ENCODE results near the gene DYNC1H1.

Gene DYNC1H1

GRCh38 chr14:102005336-102005735, 41.0 kb downstream of the DYNC1H1 start:
- no peak for DNase-seq
- Histone ChIP-seq H3K56ac (ENCODE audit: low read length) (no peak overlapping the region), H3K4me1 (ENCODE audit: control insufficient read depth, low read depth, low read length) (no peaks in the 10 kb centered on the region), H4K5ac (ENCODE audit: low read length) (no peak overlapping the region), H4K8ac (ENCODE audit: low read depth, low read length) (no peak overlapping the region), H2BK15ac (replicated peaks; ENCODE audit: low read depth) (no peak overlapping the region), H2BK5ac (ENCODE audit: low read length) (no peak overlapping the region), H3K27ac (ENCODE audit: low read depth, low read length) (no peak overlapping the region), H3K4me3 (ENCODE audit: low read length) (no peak overlapping the region), H3K4ac (ENCODE audit: low read depth, low read length) (no peak overlapping the region), H3K27me3 (ENCODE audit: insufficient read depth, low read length, poor library complexity) (no peaks in the 10 kb centered on the region), H3K36me3 (ENCODE audit: control insufficient read depth, insufficient read depth, low read length) (peaks cover 33% of the 10 kb centered on the region), H2BK120ac (ENCODE audit: low read depth, low read length) (no peak overlapping the region), H3K4me2 (ENCODE audit: low read length) (no peak overlapping the region), H3K9ac (ENCODE audit: low read length) (no peak overlapping the region), H3K23ac (ENCODE audit: low read length) (no peak overlapping the region), H2AK5ac (ENCODE audit: low read length) (no peak overlapping the region), H3K79me2 (ENCODE audit: control insufficient read depth, insufficient read depth, low read length) (no peaks in the 10 kb centered on the region), H3K79me1 (ENCODE audit: low read length) (no peaks in the 10 kb centered on the region), H3K18ac (ENCODE audit: low read length) (no peak overlapping the region)
- WGBS (ENCODE audit: extremely low coverage, insufficient coverage, low lambda C conversion rate): no CpG with 5 or more reads among the region's 9 CpGs

- no peaks in the 10 kb centered on the region for H3K79me1 ChIP-seq (ENCODE audit: low read length)
- no peak overlapping the region for H3K4me3 ChIP-seq (ENCODE audit: low read length)
- H3K9ac ChIP-seq (ENCODE audit: low read length): no peak overlapping the region
- H2AK5ac ChIP-seq (ENCODE audit: low read length): no peak overlapping the region
- no peak overlapping the region for H3K27ac ChIP-seq (ENCODE audit: low read depth, low read length)
- no peak overlapping the region for H2BK5ac ChIP-seq (ENCODE audit: low read length)
- no CpG with 5 or more reads among the region's 14 CpGs for WGBS (ENCODE audit: extremely low coverage, insufficient coverage, low lambda C conversion rate)
- no peak overlapping the region for H4K8ac ChIP-seq (ENCODE audit: low read depth, low read length)
- no peaks in the 10 kb centered on the region for H3K27me3 ChIP-seq (ENCODE audit: insufficient read depth, low read length, poor library complexity)
- no peak overlapping the region for H3K4ac ChIP-seq (ENCODE audit: low read depth, low read length)
- H2BK120ac ChIP-seq (ENCODE audit: low read depth, low read length): no peak overlapping the region
- H4K5ac ChIP-seq (ENCODE audit: low read length): no peak overlapping the region
- H3K36me3 ChIP-seq (ENCODE audit: control insufficient read depth, insufficient read depth, low read length): peaks cover 35% of the 10 kb centered on the region
- H3K18ac ChIP-seq (ENCODE audit: low read length): no peak overlapping the region
- no peaks in the 10 kb centered on the region for H3K79me2 ChIP-seq (ENCODE audit: control insufficient read depth, insufficient read depth, low read length)
- no peak overlapping the region for H3K56ac ChIP-seq (ENCODE audit: low read length)
- DNase-seq: peak; percentile 25
- H3K23ac ChIP-seq (ENCODE audit: low read length): no peak overlapping the region
- no peak overlapping the region for H2BK15ac ChIP-seq (replicated peaks; ENCODE audit: low read depth)
- no peaks in the 10 kb centered on the region for H3K4me1 ChIP-seq (ENCODE audit: control insufficient read depth, low read depth, low read length)
- no peak overlapping the region for H3K4me2 ChIP-seq (ENCODE audit: low read length)
Measured at GRCh38 chr14:102007916-102008418, 43.6 kb downstream of the DYNC1H1 start.

GRCh38 chr14:102008891-102009290, 44.5 kb downstream of the DYNC1H1 start:
- H3K56ac ChIP-seq (ENCODE audit: low read length): no peak overlapping the region
- H2BK15ac ChIP-seq (replicated peaks; ENCODE audit: low read depth): no peak overlapping the region
- no peaks in the 10 kb centered on the region for H3K79me2 ChIP-seq (ENCODE audit: control insufficient read depth, insufficient read depth, low read length)
- WGBS (ENCODE audit: extremely low coverage, insufficient coverage, low lambda C conversion rate): no CpG with 5 or more reads among the region's 8 CpGs
- no peak overlapping the region for H4K8ac ChIP-seq (ENCODE audit: low read depth, low read length)
- H3K4me3 ChIP-seq (ENCODE audit: low read length): no peak overlapping the region
- H2AK5ac ChIP-seq (ENCODE audit: low read length): no peak overlapping the region
- no peaks in the 10 kb centered on the region for H3K4me1 ChIP-seq (ENCODE audit: control insufficient read depth, low read depth, low read length)
- H4K5ac ChIP-seq (ENCODE audit: low read length): no peak overlapping the region
- no peak overlapping the region for H2BK5ac ChIP-seq (ENCODE audit: low read length)
- no peak for DNase-seq
- no peaks in the 10 kb centered on the region for H3K79me1 ChIP-seq (ENCODE audit: low read length)
- H3K23ac ChIP-seq (ENCODE audit: low read length): no peak overlapping the region
- no peak overlapping the region for H3K4ac ChIP-seq (ENCODE audit: low read depth, low read length)
- no peak overlapping the region for H2BK120ac ChIP-seq (ENCODE audit: low read depth, low read length)
- no peak overlapping the region for H3K4me2 ChIP-seq (ENCODE audit: low read length)
- no peak overlapping the region for H3K9ac ChIP-seq (ENCODE audit: low read length)
- no peaks in the 10 kb centered on the region for H3K27me3 ChIP-seq (ENCODE audit: insufficient read depth, low read length, poor library complexity)
- H3K18ac ChIP-seq (ENCODE audit: low read length): no peak overlapping the region
- H3K27ac ChIP-seq (ENCODE audit: low read depth, low read length): no peak overlapping the region
- peaks cover 42% of the 10 kb centered on the region for H3K36me3 ChIP-seq (ENCODE audit: control insufficient read depth, insufficient read depth, low read length)

GRCh38 chr14:102011631-102012030, 47.3 kb downstream of the DYNC1H1 start:
- Histone ChIP-seq H3K23ac (ENCODE audit: low read length) (no peak overlapping the region), H3K18ac (ENCODE audit: low read length) (no peak overlapping the region), H3K27me3 (ENCODE audit: insufficient read depth, low read length, poor library complexity) (no peaks in the 10 kb centered on the region), H4K8ac (ENCODE audit: low read depth, low read length) (no peak overlapping the region), H3K56ac (ENCODE audit: low read length) (no peak overlapping the region), H3K4me1 (ENCODE audit: control insufficient read depth, low read depth, low read length) (no peaks in the 10 kb centered on the region), H4K5ac (ENCODE audit: low read length) (no peak overlapping the region), H3K4me2 (ENCODE audit: low read length) (no peak overlapping the region), H3K4me3 (ENCODE audit: low read length) (no peak overlapping the region), H3K9ac (ENCODE audit: low read length) (no peak overlapping the region), H2AK5ac (ENCODE audit: low read length) (no peak overlapping the region), H3K27ac (ENCODE audit: low read depth, low read length) (no peak overlapping the region), H3K36me3 (ENCODE audit: control insufficient read depth, insufficient read depth, low read length) (peaks cover 46% of the 10 kb centered on the region), H3K79me1 (ENCODE audit: low read length) (no peaks in the 10 kb centered on the region), H3K4ac (ENCODE audit: low read depth, low read length) (no peak overlapping the region), H2BK120ac (ENCODE audit: low read depth, low read length) (no peak overlapping the region), H3K79me2 (ENCODE audit: control insufficient read depth, insufficient read depth, low read length) (no peaks in the 10 kb centered on the region), H2BK15ac (replicated peaks; ENCODE audit: low read depth) (no peak overlapping the region), H2BK5ac (ENCODE audit: low read length) (no peak overlapping the region)
- WGBS (ENCODE audit: extremely low coverage, insufficient coverage, low lambda C conversion rate): no CpG with 5 or more reads among the region's 8 CpGs
- no peak for DNase-seq

GRCh38 chr14:102012336-102012735, 48.0 kb downstream of the DYNC1H1 start:
- no peak for DNase-seq
- WGBS (ENCODE audit: extremely low coverage, insufficient coverage, low lambda C conversion rate): no CpG with 5 or more reads among the region's 7 CpGs
- Histone ChIP-seq H3K79me1 (ENCODE audit: low read length) (no peaks in the 10 kb centered on the region), H3K27me3 (ENCODE audit: insufficient read depth, low read length, poor library complexity) (no peaks in the 10 kb centered on the region), H2BK120ac (ENCODE audit: low read depth, low read length) (no peak overlapping the region), H3K4me2 (ENCODE audit: low read length) (no peak overlapping the region), H3K9ac (ENCODE audit: low read length) (no peak overlapping the region), H3K4me1 (ENCODE audit: control insufficient read depth, low read depth, low read length) (no peaks in the 10 kb centered on the region), H3K18ac (ENCODE audit: low read length) (no peak overlapping the region), H3K79me2 (ENCODE audit: control insufficient read depth, insufficient read depth, low read length) (no peaks in the 10 kb centered on the region), H4K8ac (ENCODE audit: low read depth, low read length) (no peak overlapping the region), H2BK15ac (replicated peaks; ENCODE audit: low read depth) (no peak overlapping the region), H3K23ac (ENCODE audit: low read length) (no peak overlapping the region), H3K36me3 (ENCODE audit: control insufficient read depth, insufficient read depth, low read length) (peaks cover 51% of the 10 kb centered on the region), H4K5ac (ENCODE audit: low read length) (no peak overlapping the region), H3K4me3 (ENCODE audit: low read length) (no peak overlapping the region), H3K56ac (ENCODE audit: low read length) (no peak overlapping the region), H2AK5ac (ENCODE audit: low read length) (no peak overlapping the region), H3K27ac (ENCODE audit: low read depth, low read length) (no peak overlapping the region), H2BK5ac (ENCODE audit: low read length) (no peak overlapping the region), H3K4ac (ENCODE audit: low read depth, low read length) (no peak overlapping the region)

- Histone ChIP-seq H2BK15ac (replicated peaks; ENCODE audit: low read depth) (no peak overlapping the region), H3K56ac (ENCODE audit: low read length) (no peak overlapping the region), H3K4me2 (ENCODE audit: low read length) (no peak overlapping the region), H3K9ac (ENCODE audit: low read length) (no peak overlapping the region), H3K4me1 (ENCODE audit: control insufficient read depth, low read depth, low read length) (no peaks in the 10 kb centered on the region), H3K79me1 (ENCODE audit: low read length) (no peaks in the 10 kb centered on the region), H3K4ac (ENCODE audit: low read depth, low read length) (no peak overlapping the region), H2BK5ac (ENCODE audit: low read length) (no peak overlapping the region), H3K23ac (ENCODE audit: low read length) (no peak overlapping the region), H3K4me3 (ENCODE audit: low read length) (no peak overlapping the region), H3K18ac (ENCODE audit: low read length) (no peak overlapping the region), H3K27me3 (ENCODE audit: insufficient read depth, low read length, poor library complexity) (no peaks in the 10 kb centered on the region), H3K36me3 (ENCODE audit: control insufficient read depth, insufficient read depth, low read length) (peaks cover 56% of the 10 kb centered on the region), H4K8ac (ENCODE audit: low read depth, low read length) (no peak overlapping the region), H4K5ac (ENCODE audit: low read length) (no peak overlapping the region), H3K79me2 (ENCODE audit: control insufficient read depth, insufficient read depth, low read length) (no peaks in the 10 kb centered on the region), H2AK5ac (ENCODE audit: low read length) (no peak overlapping the region), H3K27ac (ENCODE audit: low read depth, low read length) (no peak overlapping the region), H2BK120ac (ENCODE audit: low read depth, low read length) (no peak overlapping the region)
- WGBS (ENCODE audit: extremely low coverage, insufficient coverage, low lambda C conversion rate): no CpG with 5 or more reads among the region's 10 CpGs
- DNase-seq: no peak
Measured at GRCh38 chr14:102013669-102014200, 49.4 kb downstream of the DYNC1H1 start.
